Right cardiac atrium (tissue), 5 donors: ENCODE data around the gene BMERB1. TPM values are rescaled to one million over a fixed set of nuclear protein-coding genes. Genes with fewer than 3 reads are reported as not detected.
"Not testable (repeated sequence)": the region's sequence is repeated elsewhere in the genome, so short reads cannot be mapped to it uniquely, and the experiment has no call there.

ENCODE experiments used
- ATAC-seq, 2 donors: fragments of 200-7000 bp; cut with Tn5 transposase; one replicate each; pipeline versions ENCODE4 v1.8.0 to v1.9.1; 2020; ENCODE audit warnings: moderate library complexity in 2 of 2, mild to moderate bottlenecking in 1 of 2
- DNase-seq, 3 donors: peaks; one replicate each; pipeline ENCODE4 v3.0.0-alpha.2; 2020
- H3K27ac ChIP-seq: one replicate; pipeline ENCODE4 v1.5.1; 2013; ENCODE audit warnings: mild to moderate bottlenecking, low read length, control low read depth, moderate library complexity
- H3K27me3 ChIP-seq: one replicate; pipeline ENCODE4 v1.6.1; 2013; ENCODE audit not compliant: control insufficient read depth, insufficient read depth
- H3K4me1 ChIP-seq: one replicate; pipeline ENCODE4 v1.6.1; 2013; ENCODE audit warnings: low read length; ENCODE audit not compliant: control insufficient read depth, insufficient read depth
- H3K4me3 ChIP-seq: one replicate; pipeline ENCODE4 v1.5.1; 2013; ENCODE audit warnings: low read length, control low read depth
- H3K9me3 ChIP-seq: one replicate; pipeline ENCODE4 v1.6.1; 2013; ENCODE audit warnings: low read length; ENCODE audit not compliant: control insufficient read depth
- WGBS: extraction: QIAGEN DNeasy Blood & Tissue Kit; methylation state at CpG from one replicate; pipeline ENCODE4 v1.1.7; 2013; 5-methylcytosine and 5-hydroxymethylcytosine counted together
- intact Hi-C, 4 donors: fragments of 100-400 bp; cut with DNase I; formaldehyde crosslinking; loops; one replicate each; pipeline versions ENCODE4 v1.11.0 to v1.14.0; 2022 to 2023
- polyA plus RNA-seq: library from polyadenylated mRNA; stranded (reverse); fragments of 200-250 nt; gene quantifications from one replicate; pipeline ENCODE4 v1.2.3, GENCODE V29; 2013
- total RNA-seq, 4 donors: library from RNA; stranded (reverse); fragmentation: NEBNext Ultra II Directional; extraction: Animal tissue kit (Norgen Biotek cat#: 25700); gene quantifications; one replicate each; pipeline ENCODE4 v1.2.1, GENCODE V29; 2021
- donor health status: healthy with polysubstance abuse.
- donor health status: DM: no; HTN: yes; CAD: no.
- donor health status: DM: no; HTN: no; CAD: no.
- donor health status: DM: no; HTN: yes; CAD: no; lungs with severe emphysema.
- donor health status: DM: yes; HTN: yes; CAD: no.

The BMERB1 gene
- total and polyA plus RNA-seq, 5 donors = 36.9 to 74.7 (median 59.0) TPM

DNA sequence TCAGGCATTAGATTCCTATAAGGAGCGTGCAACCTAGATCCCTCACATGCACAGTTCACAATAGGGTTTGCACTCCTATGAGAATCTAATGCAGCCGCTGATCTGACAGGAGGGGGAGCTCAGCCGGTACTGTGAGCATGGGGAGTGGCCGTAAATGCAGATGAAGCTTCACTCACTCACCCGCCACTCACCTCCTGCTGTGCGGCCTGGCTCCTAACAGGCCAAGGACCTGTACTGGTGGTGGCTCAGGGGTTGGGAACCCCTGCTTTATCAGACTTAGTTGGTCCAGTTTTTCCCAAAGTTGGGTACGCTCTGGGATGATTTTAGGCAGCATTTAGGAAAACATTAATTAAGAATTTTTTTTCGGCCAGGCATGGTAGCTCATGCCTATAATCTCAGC, 104.8 kb downstream of the BMERB1 start:
- no peaks in the 10 kb centered on the region for H3K4me1 ChIP-seq
- intact Hi-C loops = loop anchor here in 1 of 4 donors (10.0 kb wide), 1 partner anchor 94 kb away; no protein-coding TSS in a partner anchor
- DNase-seq (no peak), ATAC-seq (no peak)
- H3K27ac ChIP-seq = no peak overlapping the region
- H3K9me3 ChIP-seq = no peaks in the 10 kb centered on the region
- H3K4me3 ChIP-seq = no peak overlapping the region
- no peaks in the 10 kb centered on the region for H3K27me3 ChIP-seq
- WGBS = 77% methylated on average over 8 of the region's 8 CpGs

DNA sequence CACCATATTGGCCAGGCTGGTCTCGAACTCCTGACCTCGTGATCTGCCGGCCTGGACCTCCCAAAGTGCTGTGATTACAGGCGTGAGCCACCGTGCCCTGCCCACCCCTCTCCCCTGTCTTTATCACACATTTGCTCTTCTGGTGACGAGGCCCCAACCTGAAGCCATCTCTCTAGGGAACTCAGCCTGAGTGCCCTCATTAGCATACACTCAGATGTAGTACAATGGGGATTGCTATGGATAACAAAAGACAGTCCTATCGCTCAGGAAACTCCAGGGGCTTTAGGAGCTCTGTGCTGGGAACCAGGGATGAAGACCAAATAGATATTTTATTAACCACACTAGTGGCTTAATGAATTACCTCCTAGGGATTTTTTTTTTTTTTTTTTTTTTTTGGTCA, 107.9 kb downstream of the BMERB1 start:
- no peaks in the 10 kb centered on the region for H3K9me3 ChIP-seq
- ATAC-seq (no peak), DNase-seq (no peak)
- no peaks in the 10 kb centered on the region for H3K4me1 ChIP-seq
- no peaks in the 10 kb centered on the region for H3K27me3 ChIP-seq
- intact Hi-C loops = loop anchor here in 1 of 4 donors (10.0 kb wide), 1 partner anchor 77 kb away; no protein-coding TSS in a partner anchor
- 90% methylated on average over 7 of the region's 7 CpGs for WGBS
- H3K27ac ChIP-seq = no peak overlapping the region
- no peak overlapping the region for H3K4me3 ChIP-seq

DNA sequence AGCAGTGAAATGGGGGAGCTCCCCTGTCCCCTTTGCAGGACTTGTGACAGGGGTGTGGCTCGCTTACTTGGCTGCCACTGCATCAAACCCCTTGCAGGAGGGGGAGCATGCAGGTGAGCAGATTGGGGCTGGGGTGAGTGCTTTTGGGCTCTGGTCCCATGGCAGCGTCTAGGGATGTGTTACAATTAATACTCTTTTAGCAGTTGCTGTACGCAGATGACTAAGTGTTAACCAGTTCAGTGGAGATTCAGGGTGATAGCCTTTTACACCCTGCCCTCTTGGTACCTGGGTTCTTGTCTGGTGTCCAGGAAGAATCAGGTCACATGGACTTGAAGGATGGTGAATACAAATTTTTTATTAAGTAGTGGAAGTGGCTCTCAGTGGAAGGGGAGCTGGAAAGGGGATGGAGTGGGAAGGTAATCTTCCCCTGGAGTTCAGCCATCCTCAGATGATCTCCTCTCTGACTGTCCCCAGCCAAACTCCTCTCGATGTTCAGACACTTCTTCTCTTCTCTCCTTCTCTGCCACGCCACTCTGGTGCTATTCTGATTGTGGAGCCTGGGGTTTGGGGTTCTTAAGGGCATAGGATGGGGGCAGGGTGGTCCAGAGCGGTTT, 108.5 kb downstream of the BMERB1 start:
- intact Hi-C loops = loop anchor here in 1 of 4 donors (10.0 kb wide), 1 partner anchor 78 kb away; no protein-coding TSS in a partner anchor
- no peaks in the 10 kb centered on the region for H3K9me3 ChIP-seq
- H3K27ac ChIP-seq = no peak overlapping the region
- no peak overlapping the region for H3K4me3 ChIP-seq
- ATAC-seq = no peak
- no peaks in the 10 kb centered on the region for H3K4me1 ChIP-seq
- 96% methylated on average over 6 of the region's 6 CpGs for WGBS
- no peak for DNase-seq
- no peaks in the 10 kb centered on the region for H3K27me3 ChIP-seq

DNA sequence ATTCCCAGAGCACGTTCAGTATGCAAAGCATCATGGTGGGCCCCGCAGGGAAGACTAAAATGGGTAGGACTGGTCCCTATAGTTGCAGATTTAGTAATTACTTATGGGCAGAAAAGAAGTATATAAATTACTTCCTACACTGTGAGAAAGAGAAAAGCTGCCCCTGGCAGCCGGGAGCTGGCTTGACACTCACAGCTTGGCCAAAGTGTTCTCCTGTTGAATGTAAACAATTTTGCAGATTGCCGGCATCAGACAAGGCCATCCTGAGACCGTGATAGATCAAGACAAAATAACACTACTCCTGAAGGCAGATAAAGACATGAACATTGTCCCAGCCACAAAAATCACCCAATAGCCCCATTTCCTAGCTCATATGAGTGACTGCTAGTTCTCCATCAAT, 110.0 kb downstream of the BMERB1 start:
- Histone ChIP-seq H3K4me1 (no peaks in the 10 kb centered on the region), H3K4me3 (no peak overlapping the region), H3K27ac (no peak overlapping the region), H3K27me3 (no peaks in the 10 kb centered on the region), H3K9me3 (no peaks in the 10 kb centered on the region)
- 90% methylated on average over 5 of the region's 5 CpGs for WGBS
- intact Hi-C loops = loop anchor here in 1 of 4 donors (10.0 kb wide), 1 partner anchor 80 kb away; no protein-coding TSS in a partner anchor
- DNase-seq (no peak), ATAC-seq (no peak)

DNA sequence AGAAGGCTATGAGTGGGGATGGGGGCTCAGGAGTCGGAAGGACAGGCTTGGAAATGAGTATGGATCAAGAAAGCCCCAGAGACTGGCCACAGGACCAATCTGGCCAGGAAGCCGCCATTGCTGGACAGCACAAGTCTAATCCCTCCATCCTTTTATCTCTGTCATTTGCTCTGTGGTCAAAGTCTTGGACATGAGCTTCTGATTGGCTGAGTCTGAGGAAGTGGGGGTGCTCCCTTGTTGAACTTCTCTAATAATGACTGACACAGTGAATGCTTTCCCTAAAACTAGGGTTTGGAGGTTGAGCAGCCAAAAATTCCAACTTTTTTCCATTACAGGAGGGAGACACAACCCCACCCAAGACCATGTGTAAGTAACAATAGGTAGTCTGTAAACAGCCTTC, 111.2 kb downstream of the BMERB1 start:
- WGBS = 97% methylated on average over 2 of the region's 2 CpGs
- Histone ChIP-seq H3K9me3 (no peaks in the 10 kb centered on the region), H3K27me3 (no peaks in the 10 kb centered on the region), H3K27ac (no peak overlapping the region), H3K4me3 (no peak overlapping the region), H3K4me1 (no peaks in the 10 kb centered on the region)
- ATAC-seq (no peak), DNase-seq (no peak)
- intact Hi-C loops = loop anchor here in 1 of 4 donors (10.0 kb wide), 1 partner anchor 81 kb away; no protein-coding TSS in a partner anchor

DNA sequence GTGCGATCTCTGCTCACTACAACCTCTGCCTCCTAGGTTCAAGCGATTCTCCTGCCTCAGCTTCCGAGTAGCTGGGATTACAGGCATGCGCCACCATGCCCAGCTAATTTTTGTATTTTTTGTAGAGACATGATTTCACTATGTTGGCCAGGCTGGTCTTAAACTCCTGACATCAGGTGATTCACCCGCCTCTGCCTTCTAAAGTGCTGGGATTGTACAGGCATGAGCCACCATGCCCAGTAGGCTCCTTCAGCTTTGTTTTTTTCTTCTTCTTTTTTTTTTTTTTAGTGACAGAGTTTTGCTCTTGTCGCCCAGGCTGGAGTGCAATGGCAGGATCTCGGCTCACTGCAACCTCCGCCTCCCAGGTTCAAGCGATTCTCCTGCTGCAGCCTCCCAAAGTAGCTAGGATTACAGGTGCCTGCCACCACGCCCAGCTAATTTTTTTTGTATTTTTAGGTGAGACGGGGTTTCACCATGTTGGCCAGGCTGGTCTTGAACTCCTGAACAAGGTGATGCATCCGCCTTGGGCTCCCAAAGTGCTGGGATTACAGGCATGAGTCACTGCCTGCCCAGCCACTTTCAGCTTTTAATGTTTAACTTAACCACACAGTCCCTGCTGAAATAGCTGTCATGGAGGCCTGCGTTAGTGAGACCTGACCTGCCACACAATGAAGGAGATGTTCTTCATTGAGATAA, 112.8 kb downstream of the BMERB1 start:
- DNase-seq, H3K27me3 ChIP-seq, ATAC-seq, H3K27ac ChIP-seq, H3K4me3 ChIP-seq, H3K9me3 ChIP-seq, H3K4me1 ChIP-seq: not testable (repeated sequence)
- intact Hi-C loops = loop anchor here in 1 of 4 donors (10.0 kb wide), 1 partner anchor 82 kb away; no protein-coding TSS in a partner anchor
- 96% methylated on average over 13 of the region's 13 CpGs for WGBS

DNA sequence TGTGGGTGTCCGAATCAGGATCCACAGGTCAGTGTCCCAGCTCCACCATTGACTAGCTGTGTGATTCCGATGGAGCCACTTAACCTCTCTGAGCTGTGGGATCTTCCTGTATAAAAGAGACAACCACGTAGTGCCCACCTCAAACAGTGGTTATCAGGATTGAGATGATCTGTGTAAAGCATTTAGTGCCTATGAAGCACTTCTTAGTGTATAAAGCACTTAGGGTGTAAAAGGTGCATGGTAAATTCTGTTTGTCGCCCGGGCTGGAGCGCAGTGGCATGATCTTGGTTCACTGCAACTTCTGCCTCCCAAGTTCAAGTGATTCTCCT, 113.3 kb downstream of the BMERB1 start:
- no peak overlapping the region for H3K4me3 ChIP-seq
- no peaks in the 10 kb centered on the region for H3K27me3 ChIP-seq
- no peak for ATAC-seq
- no peak overlapping the region for H3K27ac ChIP-seq
- intact Hi-C loops = loop anchor here in 1 of 4 donors (10.0 kb wide), 1 partner anchor 83 kb away; no protein-coding TSS in a partner anchor
- 96% methylated on average over 6 of the region's 6 CpGs for WGBS
- H3K4me1 ChIP-seq = no peaks in the 10 kb centered on the region
- DNase-seq = no peak
- H3K9me3 ChIP-seq = no peaks in the 10 kb centered on the region

DNA sequence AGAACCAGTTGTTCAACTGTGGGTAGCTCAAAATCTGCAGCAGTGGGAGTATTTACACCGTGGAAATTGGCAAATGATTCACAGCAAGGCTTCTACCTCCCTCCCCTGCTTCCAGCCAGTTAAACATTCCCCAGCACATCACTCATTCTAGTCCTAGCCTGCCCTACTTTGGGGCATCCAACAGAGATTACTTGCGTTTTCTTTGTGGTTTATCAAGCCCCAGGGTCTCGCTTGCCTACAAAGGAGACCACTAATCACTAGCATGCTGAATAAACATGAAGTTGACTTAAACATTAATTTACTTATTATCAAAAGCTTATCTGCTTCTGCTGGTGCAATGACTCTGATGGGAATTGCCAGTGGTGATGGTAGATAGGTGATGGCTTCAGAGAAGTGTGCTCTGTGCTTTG, 114.1 kb downstream of the BMERB1 start:
- Histone ChIP-seq H3K27ac (no peak overlapping the region), H3K9me3 (no peaks in the 10 kb centered on the region), H3K4me3 (no peak overlapping the region), H3K27me3 (no peaks in the 10 kb centered on the region), H3K4me1 (no peaks in the 10 kb centered on the region)
- DNase-seq (no peak), ATAC-seq (no peak)
- intact Hi-C loops = loop anchor here in 1 of 4 donors (10.0 kb wide), 1 partner anchor 84 kb away; no protein-coding TSS in a partner anchor
- WGBS = 86% methylated on average over 3 of the region's 3 CpGs

DNA sequence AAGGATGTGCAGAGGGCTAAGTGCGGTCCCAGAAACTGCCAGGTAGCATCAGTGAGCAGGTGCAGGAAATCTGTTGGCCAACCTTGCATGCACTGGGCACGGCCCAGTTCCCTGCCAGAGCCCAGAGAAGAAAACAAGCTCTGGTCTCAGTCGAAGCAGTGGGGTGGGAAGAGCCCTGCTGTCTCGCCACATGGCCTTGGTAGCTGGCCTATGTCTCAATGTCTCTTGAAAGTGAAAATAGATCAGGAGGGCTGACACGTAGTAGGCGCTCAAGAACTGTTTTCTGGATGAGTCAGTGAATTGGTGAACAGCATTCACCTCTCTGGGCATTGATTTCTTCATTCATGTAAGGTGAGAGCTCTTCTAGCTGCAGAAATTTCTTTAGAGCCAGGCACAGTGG, 118.1 kb downstream of the BMERB1 start:
- intact Hi-C loops = loop anchor here in 1 of 4 donors (5.0 kb wide), 1 partner anchor 125 kb away; no protein-coding TSS in a partner anchor
- Histone ChIP-seq H3K4me1 (no peaks in the 10 kb centered on the region), H3K27me3 (no peaks in the 10 kb centered on the region), H3K4me3 (no peak overlapping the region), H3K9me3 (no peaks in the 10 kb centered on the region), H3K27ac (no peak overlapping the region)
- whole genome bisulfite sequencing = 91% methylated on average over 6 of the region's 6 CpGs
- ATAC-seq (no peak), DNase-seq (no peak)

DNA sequence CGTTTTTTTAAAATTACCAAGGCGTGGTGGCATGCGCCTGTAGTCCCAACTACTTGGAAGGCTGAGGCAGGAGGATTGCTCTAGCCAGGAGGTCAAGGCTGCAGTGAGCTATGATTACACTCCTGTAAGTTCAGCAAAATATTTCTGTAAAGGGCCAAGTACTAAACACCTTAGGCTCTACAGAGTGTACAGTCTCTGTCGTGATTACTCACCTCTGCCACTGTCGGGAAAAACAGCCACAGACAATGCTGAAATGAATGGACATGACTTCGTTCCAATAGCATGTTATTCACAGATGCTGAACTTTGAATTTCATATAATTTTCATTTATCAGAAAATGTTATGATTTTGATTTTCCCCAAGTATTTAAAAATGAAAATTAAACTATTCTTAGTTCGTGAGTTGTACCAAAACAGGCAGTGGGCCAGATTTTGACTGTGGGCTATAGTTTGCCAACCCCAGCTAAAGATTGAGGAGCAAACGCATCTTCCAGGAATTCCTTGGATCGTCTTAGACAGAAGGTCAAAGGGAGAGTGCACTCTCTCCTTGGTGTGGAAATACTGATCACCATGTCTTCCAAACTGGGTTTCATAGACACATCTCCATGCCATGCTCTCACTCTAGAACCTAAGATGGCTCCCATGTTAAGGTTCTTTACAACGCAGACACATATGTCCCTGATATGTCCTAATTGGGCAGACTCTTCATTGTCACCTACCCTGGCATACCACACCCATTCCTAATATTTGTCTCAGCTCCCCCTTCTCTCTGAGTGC, 119.1 kb downstream of the BMERB1 start:
- Histone ChIP-seq H3K4me1 (no peaks in the 10 kb centered on the region), H3K4me3 (no peak overlapping the region), H3K27ac (no peak overlapping the region), H3K9me3 (no peaks in the 10 kb centered on the region), H3K27me3 (no peaks in the 10 kb centered on the region)
- intact Hi-C loops = loop anchor here in 1 of 4 donors (5.0 kb wide), 1 partner anchor 126 kb away; no protein-coding TSS in a partner anchor
- no peak for DNase-seq
- no peak for ATAC-seq
- WGBS = 86% methylated on average over 10 of the region's 10 CpGs

DNA sequence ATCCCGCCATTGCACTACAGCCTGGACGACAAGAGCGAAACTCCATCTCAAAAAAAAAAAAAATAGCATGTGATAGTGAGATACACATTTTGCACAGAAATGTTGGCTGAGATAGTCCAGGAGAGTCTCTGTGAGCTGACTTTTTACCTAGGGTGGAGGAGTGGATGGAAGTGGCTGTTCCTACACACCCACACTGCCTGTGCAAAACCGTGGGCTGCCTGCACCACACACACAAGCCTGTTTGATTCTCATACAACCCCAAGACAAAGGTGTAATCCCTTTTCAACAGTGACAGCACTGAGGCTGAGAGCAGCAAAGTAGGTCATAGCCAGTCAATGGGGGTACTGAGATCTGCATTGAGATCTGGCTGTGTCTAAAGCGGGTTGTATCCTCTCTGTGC, 121.7 kb downstream of the BMERB1 start:
- Histone ChIP-seq H3K27ac (no peak overlapping the region), H3K9me3 (no peaks in the 10 kb centered on the region), H3K4me1 (no peaks in the 10 kb centered on the region), H3K27me3 (no peaks in the 10 kb centered on the region), H3K4me3 (no peak overlapping the region)
- 95% methylated on average over 5 of the region's 5 CpGs for WGBS
- DNase-seq (no peak), ATAC-seq (no peak)
- intact Hi-C loops = no loop called here
